CD4-positive, alpha-beta memory T cell (primary cell): ENCODE measurements around the gene NEK10. TPM values are rescaled to one million over a fixed set of nuclear protein-coding genes. Genes with fewer than 3 reads are reported as not detected.

Source experiments
- CTCF ChIA-PET: fragments of 350-600 bp; sonication (Branson Sonifier 250); formaldehyde crosslinking; loops from one replicate; lab custom pipeline; 2021; ENCODE audit warnings: inconsistent platforms; ENCODE audit not compliant: partially characterized antibody; lab: Charles Lee
- POLR2A ChIA-PET: fragments of 350-600 bp; sonication (Branson Sonifier 250); formaldehyde crosslinking; loops from one replicate; lab custom pipeline; 2021; ENCODE audit not compliant: partially characterized antibody; lab: Charles Lee
- DNase-seq, 5 donors: peaks; one replicate each; pipeline versions ENCODE4 v3.0.0 to v3.0.0-alpha.2; 2020 to 2022; ENCODE audit warnings: mixed read lengths in 1 of 5
- H3K27ac ChIP-seq: one replicate; pipeline ENCODE4 v1.7.0; 2013; ENCODE audit warnings: low read depth, low read length
- H3K27me3 ChIP-seq: 2 replicates; pipeline ENCODE4 v1.7.0; 2013; ENCODE audit warnings: mild to moderate bottlenecking, low read length, moderate library complexity; ENCODE audit not compliant: insufficient read depth
- H3K36me3 ChIP-seq: 2 replicates; pipeline ENCODE4 v1.7.0; 2013; ENCODE audit warnings: mild to moderate bottlenecking, low read length, moderate library complexity; ENCODE audit not compliant: insufficient read depth
- H3K4me1 ChIP-seq: 2 replicates; pipeline ENCODE4 v1.7.0; 2013; ENCODE audit warnings: mild to moderate bottlenecking, low read length, moderate library complexity; ENCODE audit not compliant: insufficient read depth
- H3K4me3 ChIP-seq, 2 donors: one replicate each; pipeline ENCODE4 v1.7.0; 2013; ENCODE audit warnings: low read length in 2 of 2, mild to moderate bottlenecking in 1 of 2
- H3K9me3 ChIP-seq, 2 donors: one replicate each; pipeline ENCODE4 v1.7.0; 2013; ENCODE audit warnings: low read length in 2 of 2, control low read depth in 1 of 2; ENCODE audit not compliant: control insufficient read depth in 1 of 2
- H3K27ac Mint-ChIP-seq, 7 donors: one replicate each; pipeline ENCODE4 v1.8.0; 2020 to 2021; ENCODE audit warnings: mixed read lengths in 7 of 7, mild to moderate bottlenecking in 6 of 7, inconsistent platforms in 3 of 7, moderate library complexity in 3 of 7
- H3K27me3 Mint-ChIP-seq, 2 donors: one replicate each; pipeline ENCODE4 v1.8.0; 2020 to 2021; ENCODE audit warnings: mixed read lengths in 2 of 2
- H3K36me3 Mint-ChIP-seq, 2 donors: one replicate each; pipeline ENCODE4 v1.8.0; 2020 to 2021; ENCODE audit warnings: mixed read lengths in 2 of 2, inconsistent platforms in 1 of 2, mild to moderate bottlenecking in 1 of 2
- H3K4me1 Mint-ChIP-seq, 4 donors: one replicate each; pipeline ENCODE4 v1.8.0; 2020 to 2021; ENCODE audit warnings: mixed read lengths in 4 of 4, mild to moderate bottlenecking in 1 of 4
- H3K4me3 Mint-ChIP-seq, 8 donors: one replicate each; pipeline ENCODE4 v1.8.0; 2020 to 2021; ENCODE audit warnings: mixed read lengths in 8 of 8, mild to moderate bottlenecking in 7 of 8, moderate library complexity in 6 of 8, inconsistent platforms in 3 of 8
- H3K9me3 Mint-ChIP-seq, 8 donors: one replicate each; pipeline ENCODE4 v1.8.0; 2020 to 2021; ENCODE audit warnings: mixed read lengths in 8 of 8, mild to moderate bottlenecking in 5 of 8, inconsistent platforms in 3 of 8, moderate library complexity in 1 of 8
- intact Hi-C: fragments of 100-400 bp; cut with micrococcal nuclease; formaldehyde crosslinking; loops from one replicate; pipeline ENCODE4 v1.15.1; 2023
- polyA plus RNA-seq, 2 donors: library from polyadenylated mRNA; unstranded; fragments of 300-500 nt; fragmentation: Illumina TruSeq; gene quantifications; one replicate each; pipeline ENCODE4 v1.2.3, GENCODE V29; 2021
- total RNA-seq, 2 experiments: library from RNA; stranded (reverse); gene quantifications; one replicate each; pipeline ENCODE4 v1.2.3, GENCODE V29; 2021

NEK10 gene
- total and polyA plus RNA-seq, 4 experiments from 2014 or later = 0.10 to 2.7 (median 1.4) TPM; not detected in 1

DNA sequence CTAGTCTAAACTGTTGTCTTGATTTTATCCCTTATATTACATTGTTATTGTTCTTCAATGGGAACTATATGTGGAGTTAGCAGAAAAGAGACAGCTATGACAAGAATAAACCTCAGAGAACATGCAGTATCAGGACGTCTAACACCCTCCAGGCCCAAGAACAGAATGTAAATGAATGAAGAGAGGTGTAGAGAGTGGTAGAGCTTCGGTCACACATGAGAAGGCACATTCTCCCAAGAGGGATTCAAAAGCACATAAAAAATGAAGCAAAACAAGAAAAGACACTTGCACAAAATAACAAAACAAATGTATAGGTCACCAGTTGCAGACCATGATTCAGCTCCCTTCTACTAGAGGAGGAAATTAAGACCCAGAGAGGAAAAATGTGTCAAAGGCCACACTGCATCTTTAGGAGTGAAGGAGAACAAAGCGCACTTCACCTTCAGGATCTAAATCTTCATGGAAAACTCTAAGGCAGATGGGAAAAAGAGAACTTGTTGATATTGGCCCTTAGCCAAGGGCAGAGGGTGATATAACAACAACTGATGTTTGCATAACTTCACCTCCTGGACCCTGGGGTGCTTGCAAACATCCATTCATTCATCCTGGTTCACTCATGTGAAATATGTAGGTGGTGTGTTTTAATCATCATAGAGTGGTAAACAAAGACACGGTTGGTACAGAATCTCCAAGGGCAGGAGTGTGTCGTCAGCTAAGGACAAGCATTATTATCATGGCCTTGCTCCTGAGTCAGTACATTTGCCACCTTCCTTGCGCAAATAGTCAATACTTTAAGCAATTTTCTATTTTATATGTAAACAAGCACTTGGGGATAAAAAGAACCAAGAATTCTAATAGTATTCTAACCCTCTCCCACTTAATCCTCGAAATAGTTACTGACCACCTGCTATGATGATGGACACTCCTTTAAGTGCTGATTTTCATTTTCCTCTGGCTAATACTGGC is 8.8 kb downstream of the NEK10 start:
- H3K36me3 Mint-ChIP-seq = no peaks in the 10 kb centered on the region
- H3K9me3 ChIP-seq = no peaks in the 10 kb centered on the region
- no peak overlapping the region for H3K4me3 Mint-ChIP-seq
- H3K27me3 Mint-ChIP-seq = no peaks in the 10 kb centered on the region
- no peak overlapping the region for H3K4me3 ChIP-seq
- H3K4me1 ChIP-seq = peaks cover 34% of the 10 kb centered on the region
- DNase-seq = no peak
- H3K27ac ChIP-seq = no peak overlapping the region
- H3K27me3 ChIP-seq = no peaks in the 10 kb centered on the region
- peaks cover 26 to 43% (median 34%) of the 10 kb centered on the region in 4 donors for H3K4me1 Mint-ChIP-seq
- H3K36me3 ChIP-seq = no peaks in the 10 kb centered on the region
- intact Hi-C loops = no loop called here
- CTCF ChIA-PET = interaction anchor here (1.0 kb wide), 1 partner anchor 300 kb away, joined by 3 read pairs; no protein-coding TSS in a partner anchor
- no peaks in the 10 kb centered on the region for H3K9me3 Mint-ChIP-seq
- POLR2A ChIA-PET = interaction anchor here (1.3 kb wide), 1 partner anchor 9 kb away, joined by 4 read pairs; the partner anchor contains the start of gene NEK10
- H3K27ac Mint-ChIP-seq = peak overlapping the region in 2 of 7 donors; percentile 66 to 90

DNA sequence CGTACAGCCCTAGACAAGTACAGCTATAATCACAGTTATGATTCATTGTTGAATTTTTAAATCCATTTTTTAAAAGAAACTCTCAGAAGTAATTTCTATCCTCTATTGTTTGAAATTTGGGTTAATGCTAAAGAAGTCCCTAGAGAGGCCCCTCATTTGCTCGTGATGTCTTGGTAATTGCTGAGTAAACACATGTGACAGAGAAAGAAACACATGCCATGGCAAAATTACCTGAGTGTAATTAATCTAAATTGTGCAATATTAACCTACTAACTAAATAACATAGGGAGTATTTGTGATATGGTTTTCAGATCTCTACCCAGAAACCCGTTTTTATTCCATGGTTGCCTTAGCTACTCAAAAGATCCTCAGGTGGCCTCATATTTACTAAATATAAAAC is 10.8 kb downstream of the NEK10 start:
- H3K4me3 Mint-ChIP-seq = peak overlapping the region in 4 of 8 donors; percentile 21 to 74 (median 22)
- no peaks in the 10 kb centered on the region for H3K9me3 Mint-ChIP-seq
- H3K9me3 ChIP-seq = no peaks in the 10 kb centered on the region
- intact Hi-C loops = loop anchor here (5.0 kb wide), 2 partner anchors 124 to 969 kb away; partner anchors contain the start of gene SLC4A7
- H3K4me1 Mint-ChIP-seq = peaks cover 28 to 60% (median 41%) of the 10 kb centered on the region in 4 donors
- H3K4me3 ChIP-seq = no peak overlapping the region
- H3K27me3 ChIP-seq = no peaks in the 10 kb centered on the region
- no peak for DNase-seq
- H3K27ac Mint-ChIP-seq = peak overlapping the region in 3 of 7 donors; percentile 7 to 72 (median 13)
- H3K27me3 Mint-ChIP-seq = no peaks in the 10 kb centered on the region
- H3K36me3 Mint-ChIP-seq = no peaks in the 10 kb centered on the region
- no peaks in the 10 kb centered on the region for H3K36me3 ChIP-seq
- ChIA-PET CTCF (interaction anchor here (0.6 to 1.8 kb wide), 14 partner anchors 8 to 322 kb away, joined by 3 to 20 read pairs (median 4); partner anchors contain the start of genes NEK10 and SLC4A7), POLR2A (interaction anchor here (1.8 kb wide), 1 partner anchor 11 kb away, joined by 6 read pairs; the partner anchor contains the start of gene NEK10)
- H3K27ac ChIP-seq = no peak overlapping the region
- H3K4me1 ChIP-seq = peaks cover 34% of the 10 kb centered on the region

DNA sequence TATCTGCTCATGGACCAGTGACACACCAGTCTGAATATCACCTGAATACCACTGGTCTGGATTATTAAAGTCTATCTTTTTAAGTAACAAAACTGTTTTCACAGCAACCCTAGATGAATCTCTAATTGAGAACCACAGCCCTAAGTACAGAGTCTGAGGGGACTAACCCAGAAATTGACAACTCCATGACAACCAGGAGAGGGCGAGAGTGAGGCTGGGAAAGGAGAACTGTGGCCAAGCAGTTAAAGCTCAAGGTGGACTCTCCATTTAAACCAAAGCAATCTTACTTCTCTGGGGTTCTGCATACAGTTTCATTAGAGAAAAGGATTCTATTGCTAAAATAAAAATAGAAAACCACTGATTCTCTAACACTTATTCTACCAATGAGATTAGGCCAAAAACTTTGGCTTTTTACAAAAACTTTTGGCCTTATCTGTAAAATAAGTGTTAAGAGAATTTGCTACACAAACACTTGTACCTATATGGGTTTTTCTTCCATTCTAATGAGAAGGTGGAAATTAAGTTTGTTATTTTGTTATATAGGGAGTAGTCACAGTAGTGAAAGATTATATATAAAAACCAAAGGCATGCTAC is 11.4 kb downstream of the NEK10 start:
- H3K4me1 ChIP-seq = peaks cover 34% of the 10 kb centered on the region
- H3K27ac ChIP-seq = no peak overlapping the region
- no peak overlapping the region for H3K4me3 ChIP-seq
- H3K4me1 Mint-ChIP-seq = peaks cover 28 to 60% (median 40%) of the 10 kb centered on the region in 4 donors
- H3K27me3 Mint-ChIP-seq = no peaks in the 10 kb centered on the region
- H3K27ac Mint-ChIP-seq = peak overlapping the region in 1 of 7 donors; percentile 58
- H3K9me3 ChIP-seq = no peaks in the 10 kb centered on the region
- no peaks in the 10 kb centered on the region for H3K36me3 Mint-ChIP-seq
- intact Hi-C loops = loop anchor here (1.0 to 5.0 kb wide), 5 partner anchors 110 to 970 kb away; partner anchors contain the start of gene SLC4A7
- CTCF ChIA-PET = interaction anchor here (0.6 to 1.8 kb wide), 14 partner anchors 9 to 323 kb away, joined by 3 to 20 read pairs (median 4); partner anchors contain the start of genes NEK10 and SLC4A7
- no peaks in the 10 kb centered on the region for H3K36me3 ChIP-seq
- H3K9me3 Mint-ChIP-seq = no peaks in the 10 kb centered on the region
- POLR2A ChIA-PET = interaction anchor here (1.8 kb wide), 1 partner anchor 12 kb away, joined by 6 read pairs; the partner anchor contains the start of gene NEK10
- DNase-seq = peak; percentile 47 to 59 (median 53)
- no peaks in the 10 kb centered on the region for H3K27me3 ChIP-seq
- H3K4me3 Mint-ChIP-seq = peak overlapping the region in 6 of 8 donors; percentile 14 to 74 (median 30)

GRCh38 chr3:27356976-27357375 is 12.2 kb downstream of the NEK10 start:
- ChIA-PET CTCF (no interaction called here), POLR2A (no interaction called here)
- Histone ChIP-seq H3K36me3 (no peaks in the 10 kb centered on the region), H3K9me3 (no peaks in the 10 kb centered on the region), H3K4me1 (peaks cover 34% of the 10 kb centered on the region), H3K4me3 (no peak overlapping the region), H3K27me3 (no peaks in the 10 kb centered on the region), H3K27ac (no peak overlapping the region)
- H3K27ac Mint-ChIP-seq = no peak overlapping the region
- H3K4me1 Mint-ChIP-seq = peaks cover 28 to 66% (median 39%) of the 10 kb centered on the region in 4 donors
- no peaks in the 10 kb centered on the region for H3K27me3 Mint-ChIP-seq
- H3K36me3 Mint-ChIP-seq = no peaks in the 10 kb centered on the region
- no peaks in the 10 kb centered on the region for H3K9me3 Mint-ChIP-seq
- no peak for DNase-seq
- intact Hi-C loops = loop anchor here (1.0 to 5.0 kb wide), 5 partner anchors 110 to 970 kb away; partner anchors contain the start of gene SLC4A7
- no peak overlapping the region for H3K4me3 Mint-ChIP-seq

DNA sequence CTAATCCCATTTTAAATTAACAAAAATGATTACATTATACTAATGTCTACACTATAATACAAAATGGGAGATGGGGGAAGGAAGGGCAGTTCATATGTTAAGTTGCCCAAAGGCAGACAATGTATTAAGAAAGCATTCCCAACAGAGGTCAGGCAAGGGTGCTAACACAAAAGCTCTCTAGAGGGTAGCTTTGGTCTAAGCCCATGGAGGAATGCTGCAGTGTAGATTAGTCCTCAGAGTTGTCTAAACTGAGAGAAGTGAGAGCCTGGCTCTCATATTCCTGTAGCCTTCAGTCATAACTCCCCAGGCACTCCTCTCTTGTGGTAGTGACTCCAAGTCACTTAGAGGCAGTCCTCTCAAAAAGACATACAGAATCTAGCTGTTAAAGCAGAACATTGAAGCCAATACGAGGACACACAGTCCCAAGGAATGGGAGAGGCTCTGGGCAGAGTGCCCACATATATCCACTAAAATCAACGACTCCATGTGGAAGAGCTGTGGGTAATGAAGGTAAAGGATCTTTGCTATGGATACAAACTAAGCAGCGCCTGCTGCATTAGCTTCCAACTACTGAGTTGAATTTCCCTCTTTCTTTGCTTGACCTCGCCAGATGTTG is 14.5 kb downstream of the NEK10 start:
- Mint-ChIP-seq H3K27me3 (no peaks in the 10 kb centered on the region), H3K27ac (no peak overlapping the region), H3K4me3 (no peak overlapping the region), H3K36me3 (no peaks in the 10 kb centered on the region), H3K9me3 (no peaks in the 10 kb centered on the region), H3K4me1 (peaks cover 26 to 67% (median 39%) of the 10 kb centered on the region in 4 donors)
- peaks cover 23% of the 10 kb centered on the region for H3K4me1 ChIP-seq
- H3K9me3 ChIP-seq = no peaks in the 10 kb centered on the region
- no peak overlapping the region for H3K27ac ChIP-seq
- intact Hi-C loops = loop anchor here (5.0 kb wide), 2 partner anchors 128 to 973 kb away; partner anchors contain the start of gene SLC4A7
- H3K4me3 ChIP-seq = no peak overlapping the region
- CTCF ChIA-PET = interaction anchor here (1.0 to 2.4 kb wide), 5 partner anchors 9 to 327 kb away, joined by 3 to 12 read pairs (median 4); no protein-coding TSS in a partner anchor
- POLR2A ChIA-PET = interaction anchor here (0.9 kb wide), 1 partner anchor 15 kb away, joined by 3 read pairs; the partner anchor contains the start of gene NEK10
- no peak for DNase-seq
- no peaks in the 10 kb centered on the region for H3K36me3 ChIP-seq
- no peaks in the 10 kb centered on the region for H3K27me3 ChIP-seq

- ChIA-PET CTCF (interaction anchor here (1.0 to 2.4 kb wide), 5 partner anchors 9 to 328 kb away, joined by 3 to 12 read pairs (median 4); no protein-coding TSS in a partner anchor), POLR2A (no interaction called here)
- Histone ChIP-seq H3K4me1 (peaks cover 17% of the 10 kb centered on the region), H3K27me3 (no peaks in the 10 kb centered on the region), H3K36me3 (no peaks in the 10 kb centered on the region), H3K9me3 (no peaks in the 10 kb centered on the region), H3K4me3 (no peak overlapping the region), H3K27ac (no peak overlapping the region)
- H3K27me3 Mint-ChIP-seq = no peaks in the 10 kb centered on the region
- no peak for DNase-seq
- intact Hi-C loops = no loop called here
- H3K4me1 Mint-ChIP-seq = peaks cover 25 to 67% (median 38%) of the 10 kb centered on the region in 4 donors
- no peak overlapping the region for H3K27ac Mint-ChIP-seq
- no peaks in the 10 kb centered on the region for H3K36me3 Mint-ChIP-seq
- H3K9me3 Mint-ChIP-seq = no peaks in the 10 kb centered on the region
- no peak overlapping the region for H3K4me3 Mint-ChIP-seq
Observed at GRCh38 chr3:27354161-27354560, 15.0 kb downstream of the NEK10 start.
